ENCODE data around the gene NKX1-1.
"Not testable (repeated sequence)": the region's sequence is repeated elsewhere in the genome, so short reads cannot be mapped to it uniquely, and the experiment has no call there.

The NKX1-1 gene

GRCh38 chr4:1406394-1406980 lies at the start of gene NKX1-1:
Gene NKX1-1, minus strand, starts transcription at chr4:1406442. Its CDS starts 0 bp downstream, at chr4:1406442.
- DNase-seq (ENCODE audit: low spot score), result no peak

- no peak for DNase-seq (ENCODE audit: low spot score)
Observed at GRCh38 chr4:1453731-1454130, 47.5 kb upstream of the NKX1-1 start.

- DNase-seq (ENCODE audit: low spot score), result no peak
Observed at GRCh38 chr4:1452431-1453051, 46.3 kb upstream of the NKX1-1 start.

GRCh38 chr4:1451752-1452122 lies 45.5 kb upstream of the NKX1-1 start:
- DNase-seq (ENCODE audit: low spot score), result no peak

GRCh38 chr4:1451106-1451751 lies 45.0 kb upstream of the NKX1-1 start:
- DNase-seq (ENCODE audit: low spot score), result no peak

GRCh38 chr4:1449833-1450741 lies 43.8 kb upstream of the NKX1-1 start:
- no peak for DNase-seq (ENCODE audit: low spot score)

- DNase-seq (ENCODE audit: low spot score), result no peak
Observed at GRCh38 chr4:1449475-1449832, 43.2 kb upstream of the NKX1-1 start.

GRCh38 chr4:1448589-1449420 lies 42.6 kb upstream of the NKX1-1 start:
- no peak for DNase-seq (ENCODE audit: low spot score)

GRCh38 chr4:1447676-1448588 lies 41.7 kb upstream of the NKX1-1 start:
- no peak for DNase-seq (ENCODE audit: low spot score)

- DNase-seq (ENCODE audit: low spot score), result no peak
Observed at GRCh38 chr4:1446502-1447386, 40.5 kb upstream of the NKX1-1 start.

- no peak for DNase-seq (ENCODE audit: low spot score)
Observed at GRCh38 chr4:1445716-1446445, 39.6 kb upstream of the NKX1-1 start.

- not testable (repeated sequence) for DNase-seq (ENCODE audit: low spot score)
Observed at GRCh38 chr4:1443688-1444172, 37.5 kb upstream of the NKX1-1 start.

- no peak for DNase-seq (ENCODE audit: low spot score)
Observed at GRCh38 chr4:1427010-1427409, 20.8 kb upstream of the NKX1-1 start.

- DNase-seq (ENCODE audit: low spot score), result no peak
Observed at GRCh38 chr4:1421657-1422056, 15.4 kb upstream of the NKX1-1 start.

GRCh38 chr4:1419708-1420107 lies 13.5 kb upstream of the NKX1-1 start:
- DNase-seq (ENCODE audit: low spot score), result no peak

GRCh38 chr4:1418494-1419285 lies 12.4 kb upstream of the NKX1-1 start:
- no peak for DNase-seq (ENCODE audit: low spot score)

GRCh38 chr4:1417522-1418390 lies 11.5 kb upstream of the NKX1-1 start:
- DNase-seq (ENCODE audit: low spot score), result no peak

All from AG08395 (cell line).